Endodermal cell (in vitro differentiated cells): Measurements from ENCODE around the gene C16orf74. TPM values are rescaled to one million over a fixed set of nuclear protein-coding genes. Genes with fewer than 3 reads are reported as not detected.

Experiments used
- DNase-seq: peaks from one replicate; pipeline ENCODE4 v3.0.0-alpha.2; 2017
- H3K27ac ChIP-seq: 2 replicates; pipeline ENCODE4 v1.5.1; 2013; ENCODE audit warnings: mild to moderate bottlenecking, low read depth, low read length, moderate library complexity
- H3K27me3 ChIP-seq: 2 replicates; pipeline ENCODE4 v1.6.1; 2013; ENCODE audit warnings: mild to moderate bottlenecking, low read length, moderate library complexity; ENCODE audit not compliant: insufficient read depth, control insufficient read depth, poor library complexity, severe bottlenecking
- H3K36me3 ChIP-seq: 2 replicates; pipeline ENCODE4 v1.7.0; 2013; ENCODE audit warnings: mild to moderate bottlenecking, low read length, moderate library complexity; ENCODE audit not compliant: control insufficient read depth, insufficient read depth
- H3K4me1 ChIP-seq: one replicate; pipeline ENCODE4 v1.7.0; 2013; ENCODE audit warnings: low read length; ENCODE audit not compliant: control insufficient read depth, insufficient read depth
- H3K4me3 ChIP-seq: 2 replicates; pipeline ENCODE4 v1.5.1; 2013; ENCODE audit warnings: mild to moderate bottlenecking, low read length, moderate library complexity
- H3K9ac ChIP-seq: 2 replicates; pipeline ENCODE4 v1.6.1; 2013; ENCODE audit warnings: mild to moderate bottlenecking, low read length, moderate library complexity; ENCODE audit not compliant: poor library complexity, severe bottlenecking; ENCODE audit errors: extremely low read depth
- H3K9me3 ChIP-seq: 2 replicates; pipeline ENCODE4 v1.6.1; 2013; ENCODE audit warnings: mild to moderate bottlenecking, low read length, moderate library complexity; ENCODE audit not compliant: control insufficient read depth
- H3K27ac Mint-ChIP-seq: 2 replicates; pipeline ENCODE4 v1.8.0; 2020; ENCODE audit warnings: mixed read lengths
- H3K27me3 Mint-ChIP-seq: 2 replicates; pipeline ENCODE4 v1.8.0; 2021; ENCODE audit warnings: mild to moderate bottlenecking, mixed read lengths; ENCODE audit not compliant: insufficient read depth
- H3K36me3 Mint-ChIP-seq: 2 replicates; pipeline ENCODE4 v1.8.0; 2020; ENCODE audit warnings: low read depth, mixed read lengths
- H3K4me1 Mint-ChIP-seq: 2 replicates; pipeline ENCODE4 v1.8.0; 2020; ENCODE audit warnings: mixed read lengths
- H3K4me3 Mint-ChIP-seq: 2 replicates; pipeline ENCODE4 v1.8.0; 2020; ENCODE audit warnings: mild to moderate bottlenecking, moderate library complexity, mixed read lengths
- H3K9me3 Mint-ChIP-seq: 2 replicates; pipeline ENCODE4 v1.8.0; 2020; ENCODE audit warnings: mild to moderate bottlenecking, mixed read lengths
- WGBS, 2 experiments: methylation state at CpG; one replicate each; pipeline versions ENCODE4 v1.1.5 to v1.1.7; 2013; ENCODE audit warnings: missing lambda C conversion rate in 2 of 2, mixed read lengths in 1 of 2; ENCODE audit not compliant: insufficient coverage in 1 of 2, insufficient read length in 1 of 2; 5-methylcytosine and 5-hydroxymethylcytosine counted together
- total RNA-seq, 2 donors: library from RNA; stranded (reverse); fragmentation: NEBNext Ultra II Directional in 1 of 2; extraction: Animal tissue kit (Norgen Biotek cat#: 25700) in 1 of 2; gene quantifications; 2 replicates in 1 of 2; 3 replicates in 1 of 2; pipeline ENCODE4 v1.2.1, GENCODE V29; 2021
- TF ChIP-seq, protein P1 (sequence below): fragments of 200-600 bp; sonication (generic); conservative IDR thresholded peaks from 2 replicates; pipeline ENCODE4 v1.5.0; 2021; ENCODE audit warnings: antibody characterized with exemption, mild to moderate bottlenecking

Gene C16orf74
- total RNA-seq, 2 donors from 2014 or later = 3.6 to 7.4 TPM

GRCh38 chr16:85679870-85680269 lies 71.0 kb downstream of the C16orf74 start:
- Histone ChIP-seq H3K27me3 (no peaks in the 10 kb centered on the region), H3K4me3 (no peak overlapping the region), H3K4me1 (no peaks in the 10 kb centered on the region), H3K27ac (no peak overlapping the region), H3K36me3 (peaks cover 51% of the 10 kb centered on the region), H3K9me3 (no peaks in the 10 kb centered on the region), H3K9ac (no peak overlapping the region)
- H3K36me3 Mint-ChIP-seq = peaks cover 50% of the 10 kb centered on the region
- H3K9me3 Mint-ChIP-seq = no peaks in the 10 kb centered on the region
- no peaks in the 10 kb centered on the region for H3K27me3 Mint-ChIP-seq
- WGBS, 2 experiments = 58 to 90% methylated on average over 2 to 6 of the region's 6 CpGs
- H3K4me1 Mint-ChIP-seq = no peaks in the 10 kb centered on the region
- no peak for DNase-seq
- no peak overlapping the region for H3K4me3 Mint-ChIP-seq
- TF ChIP-seq, protein P1, sequence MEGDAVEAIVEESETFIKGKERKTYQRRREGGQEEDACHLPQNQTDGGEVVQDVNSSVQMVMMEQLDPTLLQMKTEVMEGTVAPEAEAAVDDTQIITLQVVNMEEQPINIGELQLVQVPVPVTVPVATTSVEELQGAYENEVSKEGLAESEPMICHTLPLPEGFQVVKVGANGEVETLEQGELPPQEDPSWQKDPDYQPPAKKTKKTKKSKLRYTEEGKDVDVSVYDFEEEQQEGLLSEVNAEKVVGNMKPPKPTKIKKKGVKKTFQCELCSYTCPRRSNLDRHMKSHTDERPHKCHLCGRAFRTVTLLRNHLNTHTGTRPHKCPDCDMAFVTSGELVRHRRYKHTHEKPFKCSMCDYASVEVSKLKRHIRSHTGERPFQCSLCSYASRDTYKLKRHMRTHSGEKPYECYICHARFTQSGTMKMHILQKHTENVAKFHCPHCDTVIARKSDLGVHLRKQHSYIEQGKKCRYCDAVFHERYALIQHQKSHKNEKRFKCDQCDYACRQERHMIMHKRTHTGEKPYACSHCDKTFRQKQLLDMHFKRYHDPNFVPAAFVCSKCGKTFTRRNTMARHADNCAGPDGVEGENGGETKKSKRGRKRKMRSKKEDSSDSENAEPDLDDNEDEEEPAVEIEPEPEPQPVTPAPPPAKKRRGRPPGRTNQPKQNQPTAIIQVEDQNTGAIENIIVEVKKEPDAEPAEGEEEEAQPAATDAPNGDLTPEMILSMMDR = no peak
- H3K27ac Mint-ChIP-seq = peak overlapping the region; percentile 22

DNA sequence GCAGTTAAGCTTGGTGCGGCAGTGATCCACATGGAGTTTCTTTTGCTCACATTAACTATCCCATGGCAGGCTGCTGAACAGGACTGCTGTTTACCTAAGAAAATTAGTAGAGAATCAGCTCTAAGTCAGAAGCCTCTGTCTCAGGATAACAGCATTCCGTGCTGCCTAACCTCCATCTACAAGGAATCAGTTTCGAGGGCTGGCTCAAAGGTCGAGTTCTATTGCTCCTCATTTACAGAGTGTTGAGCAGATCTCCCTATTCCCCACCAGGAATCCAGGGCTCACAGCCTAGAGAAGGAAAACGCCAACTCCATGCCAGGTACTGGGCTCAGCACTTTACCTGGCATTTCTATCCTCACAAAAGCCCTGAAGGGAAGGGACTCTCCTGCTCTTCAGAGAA lies 72.1 kb downstream of the C16orf74 start:
- Mint-ChIP-seq H3K27ac (peak overlapping the region; percentile 62), H3K27me3 (no peaks in the 10 kb centered on the region), H3K9me3 (no peaks in the 10 kb centered on the region), H3K4me1 (no peaks in the 10 kb centered on the region), H3K36me3 (peaks cover 57% of the 10 kb centered on the region), H3K4me3 (no peak overlapping the region)
- H3K27me3 ChIP-seq = no peaks in the 10 kb centered on the region
- H3K9ac ChIP-seq = no peak overlapping the region
- DNase-seq = no peak
- TF ChIP-seq, protein P1 = no peak
- no peaks in the 10 kb centered on the region for H3K9me3 ChIP-seq
- H3K36me3 ChIP-seq = peaks cover 61% of the 10 kb centered on the region
- no peaks in the 10 kb centered on the region for H3K4me1 ChIP-seq
- H3K4me3 ChIP-seq = no peak overlapping the region
- WGBS, 2 experiments = 88 to 93% methylated on average over 2 to 5 of the region's 5 CpGs
- no peak overlapping the region for H3K27ac ChIP-seq

- peaks cover 66% of the 10 kb centered on the region for H3K36me3 ChIP-seq
- Mint-ChIP-seq H3K27ac (peak overlapping the region; percentile 26), H3K4me3 (no peak overlapping the region), H3K4me1 (no peaks in the 10 kb centered on the region), H3K9me3 (no peaks in the 10 kb centered on the region), H3K36me3 (peaks cover 58% of the 10 kb centered on the region), H3K27me3 (no peaks in the 10 kb centered on the region)
- no peaks in the 10 kb centered on the region for H3K4me1 ChIP-seq
- H3K9me3 ChIP-seq = no peaks in the 10 kb centered on the region
- 82 to 83% methylated on average over 7 to 8 of the region's 8 CpGs for WGBS, 2 experiments
- DNase-seq = no peak
- H3K4me3 ChIP-seq = no peak overlapping the region
- TF ChIP-seq, protein P1 = no peak
- no peaks in the 10 kb centered on the region for H3K27me3 ChIP-seq
- no peak overlapping the region for H3K9ac ChIP-seq
- H3K27ac ChIP-seq = no peak overlapping the region
Observed at GRCh38 chr16:85678016-85678415, 72.9 kb downstream of the C16orf74 start.
